HepG2 (cell line): ENCODE data around the gene RPL31. TPM values are rescaled to one million over a fixed set of nuclear protein-coding genes. Genes with fewer than 3 reads are reported as not detected.

Experiments used
- ATAC-seq: fragments of 200-7000 bp; cut with Tn5 transposase; 3 replicates; pipeline ENCODE4 v1.9.1; 2020; ENCODE audit warnings: mild to moderate bottlenecking, moderate library complexity
- BruUV-seq: library from RNA; stranded (reverse); fragments of 400-500 nt; replicated peaks from 2 replicates; lab custom pipeline; 2021; lab: Mats Ljungman, UMichigan
- CTCF ChIA-PET: fragments of 300-600 bp; formaldehyde crosslinking; extraction: SDS; loops from one replicate; lab custom pipeline; 2021; ENCODE audit warnings: low total read pairs, inconsistent platforms, low intra/inter-chr PET ratio; lab: Yijun Ruan, JAX
- POLR2A ChIA-PET: fragments of 350-600 bp; sonication (Branson Sonifier 250); formaldehyde crosslinking; loops from one replicate; lab custom pipeline; 2020; ENCODE audit warnings: antibody characterized with exemption, inconsistent platforms; lab: Yijun Ruan, JAX
- DNase-seq: peaks from one replicate; pipeline ENCODE4 v3.0.0-alpha.2; 2015; ENCODE audit warnings: low spot score
- FAIRE-seq: peaks from 3 replicates; lab custom pipeline; 2011; peaks lifted over from hg19 to GRCh38; lab: Jason Lieb, UNC
- H2AFZ ChIP-seq: one replicate; pipeline ENCODE4 v1.6.1; 2011; ENCODE audit warnings: low read length, inconsistent platforms
- H3K27ac ChIP-seq: fragments of 300-600 bp; 3 replicates; pipeline ENCODE4 v1.8.0; 2011; ENCODE audit warnings: mixed run types, mild to moderate bottlenecking, mixed read lengths, low read length, inconsistent platforms; ENCODE audit not compliant: insufficient read depth; ENCODE audit errors: extremely low read length
- H3K27me3 ChIP-seq, 2 experiments: fragments of 200-600 bp in 1 of 2; 2 replicates in 1 of 2; 3 replicates in 1 of 2; pipeline versions ENCODE4 v1.6.0 to v1.8.0; 2011; ENCODE audit warnings: low read length in 2 of 2, mild to moderate bottlenecking in 2 of 2, moderate library complexity in 2 of 2, inconsistent platforms in 1 of 2; ENCODE audit not compliant: insufficient read depth in 2 of 2, control insufficient read depth in 1 of 2
- H3K36me3 ChIP-seq, 2 experiments: fragments of 200-600 bp in 1 of 2; replicated peaks in 1 of 2; 2 replicates in 1 of 2; 3 replicates in 1 of 2; pipeline versions ENCODE4 v1.5.1 to v1.8.0; 2011; ENCODE audit warnings: low read length in 2 of 2, inconsistent platforms in 1 of 2; ENCODE audit not compliant: insufficient read depth in 2 of 2, control insufficient read depth in 1 of 2
- H3K4me1 ChIP-seq: 2 replicates; pipeline ENCODE4 v1.5.1; 2012; ENCODE audit warnings: low read length, inconsistent platforms; ENCODE audit not compliant: insufficient read depth
- H3K4me2 ChIP-seq: 2 replicates; pipeline ENCODE4 v1.6.0; 2011; ENCODE audit warnings: low read depth, low read length, inconsistent platforms
- H3K4me3 ChIP-seq, 3 experiments: fragments of 200-600 bp in 1 of 3; sonication (generic), shearing (Covaris generic) in 1 of 3; replicated peaks in 1 of 3; 2 replicates each; pipeline ENCODE4 v1.5.1; 2011 to 2016; ENCODE audit warnings: low read length in 3 of 3, inconsistent platforms in 2 of 3, low read depth in 2 of 3, mild to moderate bottlenecking in 2 of 3, control low read depth in 1 of 3, mixed read lengths in 1 of 3; ENCODE audit not compliant: insufficient read depth in 1 of 3
- H3K79me2 ChIP-seq: one replicate; pipeline ENCODE4 v1.6.1; 2011; ENCODE audit warnings: low read length, inconsistent platforms; ENCODE audit not compliant: insufficient read depth
- H3K9ac ChIP-seq: 2 replicates; pipeline ENCODE4 v1.6.0; 2011; ENCODE audit warnings: mild to moderate bottlenecking, low read depth, low read length, inconsistent platforms; ENCODE audit not compliant: insufficient read depth
- H3K9me3 ChIP-seq: 2 replicates; pipeline ENCODE4 v1.5.1; 2012; ENCODE audit warnings: mild to moderate bottlenecking, low read length
- H4K20me1 ChIP-seq: 2 replicates; pipeline ENCODE4 v1.6.0; 2011; ENCODE audit warnings: inconsistent platforms, mild to moderate bottlenecking, low read length, moderate library complexity; ENCODE audit not compliant: insufficient read depth
- AGO2 ChIP-seq: fragments of 200-400 bp; formaldehyde crosslinking; optimal IDR thresholded peaks from 2 replicates; pipeline ENCODE3; 2017; ENCODE audit warnings: mild to moderate bottlenecking, low read depth, low read length, moderate library complexity
- AKAP8 ChIP-seq: sonication (generic); formaldehyde crosslinking; IDR thresholded peaks from 2 replicates; pipeline ENCODE4 v1.5.1; 2020; ENCODE audit warnings: mild to moderate bottlenecking, missing genetic modification reagents
- CTCF ChIP-seq: sonication (generic); formaldehyde crosslinking; IDR thresholded peaks from 2 replicates; pipeline ENCODE4 v1.5.0; 2020; ENCODE audit warnings: mild to moderate bottlenecking, missing genetic modification reagents, moderate library complexity
- DR1 ChIP-seq: sonication (generic); formaldehyde crosslinking; IDR thresholded peaks from 2 replicates; pipeline ENCODE4 v1.8.0; 2021; ENCODE audit warnings: mild to moderate bottlenecking, missing genetic modification reagents, inconsistent platforms
- RCOR2 ChIP-seq: IDR thresholded peaks from 2 replicates; pipeline ENCODE4 v1.6.1; 2016; ENCODE audit warnings: missing biosample characterization, missing genetic modification reagents
- SP2 ChIP-seq: sonication (generic); formaldehyde crosslinking; IDR thresholded peaks from 2 replicates; pipeline ENCODE4 v1.5.1; 2020; ENCODE audit warnings: mild to moderate bottlenecking, missing genetic modification reagents
- STAG1 ChIP-seq: sonication (generic); formaldehyde crosslinking; IDR thresholded peaks from 2 replicates; pipeline ENCODE4 v1.4.0; 2020; ENCODE audit warnings: missing genetic modification reagents
- ZNF441 ChIP-seq: sonication (generic); formaldehyde crosslinking; IDR thresholded peaks from 2 replicates; pipeline ENCODE4 v1.7.0; 2021; ENCODE audit warnings: missing genetic modification reagents, borderline replicate concordance
- ZNF747 ChIP-seq: sonication (generic); formaldehyde crosslinking; IDR thresholded peaks from 2 replicates; pipeline ENCODE4 v1.8.1; 2023; ENCODE audit warnings: missing genetic modification reagents, mild to moderate bottlenecking, borderline replicate concordance
- ZNF773 ChIP-seq: sonication (generic); formaldehyde crosslinking; IDR thresholded peaks from 2 replicates; pipeline ENCODE4 v1.4.0; 2020; ENCODE audit warnings: missing genetic modification reagents, borderline replicate concordance
- WGBS: methylation state at CpG from one replicate; pipeline ENCODE4 v1.1.6; 2017; ENCODE audit warnings: low lambda C conversion rate; 5-methylcytosine and 5-hydroxymethylcytosine counted together
- in situ Hi-C: cut with HindIII; loops from 2 replicates; pipeline ENCODE4 v1.10.0; 2017; ENCODE audit warnings: low pct_unique_long_range_greater_than_20kb; ENCODE audit not compliant: extremely low pct_ligation_motif_present
- intact Hi-C: fragments of 100-400 bp; cut with micrococcal nuclease; formaldehyde crosslinking; loops from one replicate; pipeline ENCODE4 v1.10.0; 2022; ENCODE audit not compliant: unreplicated experiment
- polyA plus RNA-seq, 8 experiments: library from polyadenylated mRNA; depleted of rRNA in 3 of 8; stranded (reverse) in 7 of 8; unstranded in 1 of 8; fragments of >200 nt; fragmentation: Illumina TruSeq in 4 of 8; extraction: Trizol in 4 of 8; gene quantifications; 2 replicates each; pipeline versions ENCODE4 v1.2.1 to v1.2.3, GENCODE V29; 2011 to 2016; ENCODE audit warnings: low read depth in 4 of 8, missing spikeins in 1 of 8, mixed read lengths in 1 of 8; ENCODE audit not compliant: insufficient read depth in 1 of 8
- total RNA-seq, 5 experiments: library from RNA; depleted of rRNA; stranded (reverse); fragments of >200 nt; fragmentation: Illumina TruSeq; extraction: Trizol; gene quantifications; 2 replicates each; pipeline ENCODE4 v1.2.3, GENCODE V29; 2016; ENCODE audit warnings: low read depth in 1 of 5

RPL31 gene
- total and polyA plus RNA-seq, 2 of the 13 experiments (the other 11 are each of a cell fraction or from before 2014, with no cell fraction given): 3,331 to 3,582 TPM

GRCh38 chr2:100967716-100968115 is 34.4 kb upstream of the RPL31 start (continued):
- TF ChIP-seq DR1 (no peak), ZNF773 (CRISPR knock-in tag) (no peak)

- no peak overlapping the region for H3K4me3 ChIP-seq
- H3K79me2 ChIP-seq: no peaks in the 10 kb centered on the region
- no peaks in the 10 kb centered on the region for H3K27me3 ChIP-seq
- peaks cover 34 to 90% of the 10 kb centered on the region in 2 experiments for H3K36me3 ChIP-seq
- BruUV-seq: no TSS peak
- no peaks in the 10 kb centered on the region for H3K4me1 ChIP-seq
- H3K4me2 ChIP-seq: no peak overlapping the region
- no peaks in the 10 kb centered on the region for H3K9me3 ChIP-seq
- no peak overlapping the region for H3K27ac ChIP-seq
- intact Hi-C loops: no loop called here
- DNase-seq (no peak), FAIRE-seq (no peak), ATAC-seq (no peak)
- in situ Hi-C loops: no loop called here
- ChIA-PET POLR2A (no interaction called here), CTCF (no interaction called here)
- 94% methylated on average over 27 of the region's 28 CpGs for WGBS
- H3K9ac ChIP-seq: no peak overlapping the region
- TF ChIP-seq STAG1 (CRISPR knock-in tag) (no peak), AKAP8 (CRISPR knock-in tag) (no peak), CTCF (CRISPR knock-in tag) (no peak), RCOR2 (CRISPR knock-in tag) (no peak), AGO2 (peak; percentile 64), ZNF747 (no peak), ZNF441 (CRISPR knock-in tag) (no peak), SP2 (CRISPR knock-in tag) (no peak)
- H4K20me1 ChIP-seq: no peaks in the 10 kb centered on the region
- H2AFZ ChIP-seq: no peak overlapping the region
Observed at GRCh38 chr2:100968146-100969145, 33.6 kb upstream of the RPL31 start.
